Testis (tissue), 2 donors: ENCODE results near the gene JMJD8.

ENCODE experiments used
- POLR2A ChIP-seq: fragments of 450-650 bp; IDR thresholded peaks from one replicate; pipeline ENCODE4 v1.6.1; 2017; ENCODE audit warnings: antibody characterized with exemption, mild to moderate bottlenecking, moderate library complexity
- TF ChIP-seq, protein P1 (sequence below), 3 experiments: fragments of 450-650 bp in 2 of 3; fragments of 200-600 bp in 1 of 3; sonication (generic) in 1 of 3; IDR thresholded peaks; one replicate each; pipeline ENCODE4 v1.5.1; 2016 to 2019; ENCODE audit warnings: antibody characterized with exemption in 3 of 3, mild to moderate bottlenecking in 2 of 3, moderate library complexity in 1 of 3

DNA sequence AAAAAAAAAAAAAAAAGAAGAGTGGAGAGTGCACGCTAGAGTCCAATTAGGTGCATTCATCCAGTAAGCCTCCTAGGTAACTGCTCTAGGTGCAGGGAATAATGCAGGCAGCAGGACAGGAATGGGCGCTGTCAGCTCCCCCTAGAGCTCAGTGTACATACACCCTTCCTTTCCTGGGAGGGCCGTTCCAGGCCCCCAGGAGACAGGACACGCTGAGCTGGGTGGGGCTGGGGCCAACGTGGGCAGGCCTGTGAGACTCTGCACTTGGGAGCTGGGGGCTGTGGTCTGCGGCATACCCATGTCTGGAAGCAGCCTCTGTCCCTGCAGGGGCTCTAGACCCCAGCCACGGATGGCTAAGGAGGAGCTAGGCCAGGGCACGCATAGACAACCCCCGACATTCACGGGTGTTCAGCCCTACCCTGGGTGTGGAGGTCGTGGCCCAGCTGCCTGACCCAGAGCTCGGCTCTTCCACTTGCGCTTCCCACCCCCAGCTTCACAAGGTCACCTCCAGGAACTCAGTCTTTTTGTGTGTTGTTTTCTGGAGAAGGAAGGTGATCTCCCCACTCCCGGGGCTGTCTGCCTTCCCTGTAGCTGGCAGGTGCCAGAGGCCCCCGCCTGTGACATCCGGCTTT is 35.8 kb upstream of the JMJD8 start:
- TF ChIP-seq POLR2A, result no peak
- TF ChIP-seq, protein P1, sequence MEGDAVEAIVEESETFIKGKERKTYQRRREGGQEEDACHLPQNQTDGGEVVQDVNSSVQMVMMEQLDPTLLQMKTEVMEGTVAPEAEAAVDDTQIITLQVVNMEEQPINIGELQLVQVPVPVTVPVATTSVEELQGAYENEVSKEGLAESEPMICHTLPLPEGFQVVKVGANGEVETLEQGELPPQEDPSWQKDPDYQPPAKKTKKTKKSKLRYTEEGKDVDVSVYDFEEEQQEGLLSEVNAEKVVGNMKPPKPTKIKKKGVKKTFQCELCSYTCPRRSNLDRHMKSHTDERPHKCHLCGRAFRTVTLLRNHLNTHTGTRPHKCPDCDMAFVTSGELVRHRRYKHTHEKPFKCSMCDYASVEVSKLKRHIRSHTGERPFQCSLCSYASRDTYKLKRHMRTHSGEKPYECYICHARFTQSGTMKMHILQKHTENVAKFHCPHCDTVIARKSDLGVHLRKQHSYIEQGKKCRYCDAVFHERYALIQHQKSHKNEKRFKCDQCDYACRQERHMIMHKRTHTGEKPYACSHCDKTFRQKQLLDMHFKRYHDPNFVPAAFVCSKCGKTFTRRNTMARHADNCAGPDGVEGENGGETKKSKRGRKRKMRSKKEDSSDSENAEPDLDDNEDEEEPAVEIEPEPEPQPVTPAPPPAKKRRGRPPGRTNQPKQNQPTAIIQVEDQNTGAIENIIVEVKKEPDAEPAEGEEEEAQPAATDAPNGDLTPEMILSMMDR (IDR thresholded peaks at IDR 0.05), result no peak
